Tibial nerve (tissue), 4 donors: ENCODE data around the gene GPR139. TPM values are rescaled to one million over a fixed set of nuclear protein-coding genes. Genes with fewer than 3 reads are reported as not detected.

ENCODE experiments used
- DNase-seq, 2 donors: peaks; one replicate each; pipeline ENCODE4 v3.0.0-alpha.2; 2019; ENCODE audit warnings: low spot score in 2 of 2
- H3K27ac ChIP-seq, 4 donors: fragments of 200-600 bp; sonication (generic) in 3 of 4; one replicate each; pipeline ENCODE4 v1.5.1; 2017 to 2019; ENCODE audit warnings: mild to moderate bottlenecking in 1 of 4
- H3K27me3 ChIP-seq, 2 donors: fragments of 200-600 bp; sonication (generic) in 1 of 2; one replicate each; pipeline versions ENCODE4 v1.5.1 to v1.6.0; 2017 to 2019
- H3K36me3 ChIP-seq, 3 donors: fragments of 200-600 bp; sonication (generic); one replicate each; pipeline ENCODE4 v1.5.1; 2018 to 2019
- H3K4me1 ChIP-seq, 4 donors: fragments of 200-600 bp; sonication (generic) in 3 of 4; one replicate each; pipeline ENCODE4 v1.5.1; 2017 to 2019
- H3K4me3 ChIP-seq, 4 donors: fragments of 200-600 bp; sonication (generic) in 3 of 4; one replicate each; pipeline ENCODE4 v1.5.1; 2017 to 2019; ENCODE audit warnings: mild to moderate bottlenecking in 1 of 4, moderate library complexity in 1 of 4
- H3K9me3 ChIP-seq, 4 donors: fragments of 200-600 bp; sonication (generic) in 3 of 4; one replicate each; pipeline ENCODE4 v1.5.1; 2017 to 2019
- CTCF ChIP-seq, 5 experiments: fragments of 200-600 bp in 3 of 5; fragments of 450-650 bp in 2 of 5; sonication (generic) in 3 of 5; IDR thresholded peaks; one replicate each; pipeline ENCODE4 v1.5.1; 2016 to 2019; ENCODE audit warnings: antibody characterized with exemption in 5 of 5, mild to moderate bottlenecking in 3 of 5, moderate library complexity in 2 of 5
- EP300 ChIP-seq, 2 donors: sonication (generic); formaldehyde crosslinking; IDR thresholded peaks; one replicate each; pipeline ENCODE4 v1.6.1; 2017; ENCODE audit warnings: antibody characterized with exemption in 2 of 2, mild to moderate bottlenecking in 1 of 2
- POLR2A ChIP-seq, 2 donors: fragments of 450-650 bp; IDR thresholded peaks; one replicate each; pipeline ENCODE4 v1.6.1; 2017; ENCODE audit warnings: antibody characterized with exemption in 2 of 2, mild to moderate bottlenecking in 2 of 2, moderate library complexity in 2 of 2
- WGBS, 2 donors: methylation state at CpG; one replicate each; pipeline ENCODE4 v1.1.5; 2018; 5-methylcytosine and 5-hydroxymethylcytosine counted together
- total RNA-seq, 4 donors: library from RNA; depleted of rRNA; stranded (reverse); fragments of >200 nt; gene quantifications; one replicate each; pipeline ENCODE4 v1.1.0, GENCODE V29; 2016

GPR139 gene
- total RNA-seq, 4 donors from 2014 or later = not detected

GRCh38 chr16:20029611-20030010 lies 44.1 kb downstream of the GPR139 start:
- no peak for TF ChIP-seq POLR2A (IDR thresholded peaks at IDR 0.05)
- no peak for TF ChIP-seq CTCF (IDR thresholded peaks at IDR 0.05)
- no peak for TF ChIP-seq EP300 (IDR thresholded peaks at IDR 0.05)
- H3K4me1 ChIP-seq = no peaks in the 10 kb centered on the region
- H3K27me3 ChIP-seq = no peaks in the 10 kb centered on the region
- peaks cover 0 to 4% (median 0%) of the 10 kb centered on the region in 4 donors for H3K9me3 ChIP-seq
- no peak overlapping the region for H3K4me3 ChIP-seq
- DNase-seq = no peak
- no peaks in the 10 kb centered on the region for H3K36me3 ChIP-seq
- WGBS, 2 donors = 76 to 79% methylated on average over 3 of the region's 3 CpGs
- no peak overlapping the region for H3K27ac ChIP-seq

GRCh38 chr16:20026361-20027072 lies 47.2 kb downstream of the GPR139 start:
- no peak for DNase-seq
- TF ChIP-seq CTCF (IDR thresholded peaks at IDR 0.05) (no peak), EP300 (IDR thresholded peaks at IDR 0.05) (no peak), POLR2A (IDR thresholded peaks at IDR 0.05) (no peak)
- Histone ChIP-seq H3K4me1 (no peaks in the 10 kb centered on the region), H3K27me3 (no peaks in the 10 kb centered on the region), H3K9me3 (peaks cover 0 to 4% (median 0%) of the 10 kb centered on the region in 4 donors), H3K36me3 (no peaks in the 10 kb centered on the region), H3K27ac (no peak overlapping the region), H3K4me3 (no peak overlapping the region)
- 43 to 46% methylated on average over 2 of the region's 2 CpGs for WGBS, 2 donors

GRCh38 chr16:20023190-20023589 lies 50.5 kb downstream of the GPR139 start:
- no peak for DNase-seq
- Histone ChIP-seq H3K4me1 (no peaks in the 10 kb centered on the region), H3K27ac (no peak overlapping the region), H3K4me3 (no peak overlapping the region), H3K9me3 (peaks cover 0 to 6% (median 0%) of the 10 kb centered on the region in 4 donors), H3K27me3 (no peaks in the 10 kb centered on the region), H3K36me3 (no peaks in the 10 kb centered on the region)
- TF ChIP-seq EP300 (IDR thresholded peaks at IDR 0.05) = no peak
- WGBS, 2 donors = 3 to 11% methylated on average over 1 of the region's 1 CpG

GRCh38 chr16:20020976-20021375 lies 52.7 kb downstream of the GPR139 start:
- WGBS, 2 donors = 86 to 88% methylated on average over 2 of the region's 2 CpGs
- Histone ChIP-seq H3K9me3 (peaks cover 0 to 6% (median 0%) of the 10 kb centered on the region in 4 donors), H3K27me3 (no peaks in the 10 kb centered on the region), H3K4me1 (no peaks in the 10 kb centered on the region), H3K36me3 (no peaks in the 10 kb centered on the region), H3K4me3 (no peak overlapping the region), H3K27ac (no peak overlapping the region)
- TF ChIP-seq EP300 (IDR thresholded peaks at IDR 0.05) (no peak), CTCF (IDR thresholded peaks at IDR 0.05) (no peak), POLR2A (IDR thresholded peaks at IDR 0.05) (no peak)
- DNase-seq = no peak

- no peaks in the 10 kb centered on the region for H3K4me1 ChIP-seq
- TF ChIP-seq POLR2A (IDR thresholded peaks at IDR 0.05) = no peak
- no peak for TF ChIP-seq EP300 (IDR thresholded peaks at IDR 0.05)
- no peak for TF ChIP-seq CTCF (IDR thresholded peaks at IDR 0.05)
- no peak overlapping the region for H3K4me3 ChIP-seq
- H3K27me3 ChIP-seq = no peaks in the 10 kb centered on the region
- no peak for DNase-seq
- no peak overlapping the region for H3K27ac ChIP-seq
- 83 to 91% methylated on average over 1 of the region's 1 CpG for WGBS, 2 donors
- H3K9me3 ChIP-seq = peaks cover 0 to 6% (median 0%) of the 10 kb centered on the region in 4 donors
- no peaks in the 10 kb centered on the region for H3K36me3 ChIP-seq
These were observed 53.6 kb downstream of the GPR139 start for GRCh38 chr16:20020083-20020482.
